IPS DF 4.7 (cell line): ENCODE results near the gene OR13C3.
"Not testable (repeated sequence)": the region's sequence is repeated elsewhere in the genome, so short reads cannot be mapped to it uniquely, and the experiment has no call there.

Experiments used
- DNase-seq: peaks from one replicate; pipeline ENCODE4 v3.0.0-alpha.2; 2013; ENCODE audit warnings: low spot score; ENCODE audit errors: extremely low read depth

Gene OR13C3

DNA sequence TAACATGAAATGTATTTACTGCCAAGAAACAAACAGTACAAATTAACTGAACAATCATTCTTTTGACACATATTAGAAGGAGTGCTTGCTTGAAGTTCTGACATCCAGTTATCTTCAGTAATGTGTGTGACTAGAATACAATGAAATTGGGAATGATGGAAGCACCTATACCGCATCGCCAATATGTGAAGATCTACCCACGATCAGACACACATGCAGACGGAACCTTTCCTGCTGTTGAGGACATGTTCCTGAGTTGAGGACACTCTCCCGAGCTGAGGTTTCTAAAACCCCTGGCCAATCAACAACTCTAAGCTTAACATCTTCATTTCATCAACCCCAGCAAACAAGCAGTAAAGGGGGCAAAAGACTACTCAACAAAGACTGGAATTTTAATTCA, at the start of gene OR13C3:
Gene OR13C3, minus strand, starts transcription at position 101 of the 400 bp plus-strand sequence. CDS start 133 bp downstream, outside the sequence.
- DNase-seq = no peak

DNA sequence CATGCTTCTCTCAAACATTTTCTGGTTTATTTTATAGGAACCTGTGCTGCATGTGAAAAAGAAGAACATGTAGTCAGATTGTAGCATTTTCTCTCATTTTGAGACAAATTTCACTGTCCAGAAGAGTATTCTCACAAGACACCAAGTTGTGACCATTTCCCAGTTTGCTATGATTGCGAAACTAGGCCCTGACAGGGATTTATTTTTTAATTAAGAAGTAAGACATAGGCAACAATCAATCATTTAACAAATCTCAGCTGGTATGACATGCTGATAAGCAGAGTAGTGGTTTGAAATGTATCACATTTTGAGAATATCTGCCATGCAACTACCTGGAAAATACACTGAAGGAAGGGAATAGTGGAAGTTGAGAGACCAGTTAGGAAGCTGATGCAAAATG, 43.9 kb upstream of the OR13C3 start:
- DNase-seq = no peak

DNA sequence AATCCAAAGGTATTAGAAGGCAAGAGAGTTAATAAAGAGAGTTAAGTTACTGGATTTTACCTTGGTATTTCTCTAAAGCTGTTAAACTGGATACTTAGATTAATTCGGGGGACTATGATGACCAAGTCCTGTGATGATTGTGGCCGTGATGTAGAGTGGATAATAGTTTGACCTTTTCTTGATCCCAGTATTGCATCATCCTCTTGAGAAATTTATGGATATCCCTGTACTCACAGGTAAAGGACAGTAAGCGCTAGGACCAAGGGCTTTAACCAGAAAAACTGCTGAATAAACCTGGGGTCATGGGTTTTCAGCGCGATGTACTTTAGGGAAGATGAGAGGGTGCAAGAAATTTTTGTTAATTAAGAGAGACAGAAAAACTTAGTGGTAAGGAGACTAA, 40.6 kb upstream of the OR13C3 start:
- DNase-seq = no peak

DNA sequence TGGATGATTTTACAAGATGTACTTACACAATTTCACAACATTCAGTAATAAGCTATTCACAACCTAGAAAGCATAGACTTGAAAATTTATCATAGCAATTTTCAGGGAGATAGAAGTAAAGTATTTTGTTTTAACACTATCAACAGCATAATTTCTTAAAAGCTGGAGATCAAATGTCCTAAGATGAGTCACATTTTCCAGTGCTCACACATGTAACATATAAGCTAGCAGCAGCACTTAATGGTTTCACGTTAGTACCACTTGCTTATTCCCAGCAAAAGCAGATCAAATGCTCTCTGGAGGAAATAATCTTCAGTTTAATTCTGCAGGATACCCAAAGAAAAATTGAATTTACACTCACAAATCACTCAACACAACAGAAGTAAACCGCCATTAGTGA, 38.8 kb upstream of the OR13C3 start:
- no peak for DNase-seq

DNA sequence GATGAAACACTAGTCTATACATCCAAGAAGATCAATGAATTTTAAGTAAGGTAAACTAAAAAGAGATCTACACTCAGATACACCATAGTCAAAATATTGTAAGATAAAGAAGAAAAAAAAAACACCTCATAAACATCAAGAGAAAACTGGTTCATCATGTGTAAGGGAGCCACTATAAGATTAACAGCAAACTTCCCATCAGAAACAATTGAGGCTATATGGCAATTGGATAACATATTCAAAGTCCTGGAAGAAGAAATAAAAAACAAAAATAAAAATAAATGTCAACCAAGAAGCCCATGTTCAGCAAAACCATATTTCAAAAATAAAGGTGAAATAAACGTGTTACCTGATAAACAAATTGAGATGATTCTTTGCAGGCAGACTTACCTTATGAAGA, 36.0 kb upstream of the OR13C3 start:
- DNase-seq = no peak

DNA sequence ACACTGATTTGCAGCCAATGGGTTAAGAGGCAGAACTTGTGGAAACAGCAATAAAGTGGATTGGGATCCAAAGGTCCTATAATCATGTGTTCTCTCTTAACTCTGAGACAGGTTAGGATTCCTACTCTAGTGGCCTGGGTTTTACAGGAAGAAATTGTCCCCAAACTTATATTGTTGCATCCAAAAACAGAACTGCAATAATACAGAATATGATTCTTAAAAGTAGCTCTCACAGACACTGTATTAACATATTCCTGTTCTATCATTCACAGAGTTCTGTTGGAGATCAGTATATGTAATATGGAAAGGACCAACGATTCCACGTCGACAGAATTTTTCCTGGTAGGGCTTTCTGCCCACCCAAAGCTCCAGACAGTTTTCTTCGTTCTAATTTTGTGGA, 32.2 kb upstream of the OR13C3 start, which contains the start of gene OR13C8:
Gene OR13C8, plus strand, starts transcription at position 301 of the 400 bp plus-strand sequence. Its CDS starts 0 bp downstream, at position 301.
- no peak for DNase-seq

DNA sequence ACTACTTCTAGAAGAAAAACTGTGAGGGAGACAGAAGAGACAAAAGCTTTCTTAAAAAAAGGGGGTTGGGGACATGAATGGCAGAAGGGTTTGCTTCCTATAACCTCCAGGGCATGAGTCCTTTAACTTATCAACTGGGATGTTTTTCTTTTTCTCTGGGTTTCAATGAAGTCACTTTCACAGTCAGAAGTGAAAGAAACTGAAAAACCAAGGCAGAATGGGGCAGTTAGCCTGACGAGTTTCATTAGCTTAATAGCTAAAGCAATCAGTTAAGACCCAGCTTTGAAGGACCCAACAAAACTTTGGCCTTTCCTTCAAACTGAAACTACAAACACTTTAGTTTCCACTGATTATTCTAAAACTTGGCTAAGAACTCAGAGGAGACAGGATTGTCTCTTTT, 27.7 kb upstream of the OR13C3 start:
- DNase-seq = no peak

DNA sequence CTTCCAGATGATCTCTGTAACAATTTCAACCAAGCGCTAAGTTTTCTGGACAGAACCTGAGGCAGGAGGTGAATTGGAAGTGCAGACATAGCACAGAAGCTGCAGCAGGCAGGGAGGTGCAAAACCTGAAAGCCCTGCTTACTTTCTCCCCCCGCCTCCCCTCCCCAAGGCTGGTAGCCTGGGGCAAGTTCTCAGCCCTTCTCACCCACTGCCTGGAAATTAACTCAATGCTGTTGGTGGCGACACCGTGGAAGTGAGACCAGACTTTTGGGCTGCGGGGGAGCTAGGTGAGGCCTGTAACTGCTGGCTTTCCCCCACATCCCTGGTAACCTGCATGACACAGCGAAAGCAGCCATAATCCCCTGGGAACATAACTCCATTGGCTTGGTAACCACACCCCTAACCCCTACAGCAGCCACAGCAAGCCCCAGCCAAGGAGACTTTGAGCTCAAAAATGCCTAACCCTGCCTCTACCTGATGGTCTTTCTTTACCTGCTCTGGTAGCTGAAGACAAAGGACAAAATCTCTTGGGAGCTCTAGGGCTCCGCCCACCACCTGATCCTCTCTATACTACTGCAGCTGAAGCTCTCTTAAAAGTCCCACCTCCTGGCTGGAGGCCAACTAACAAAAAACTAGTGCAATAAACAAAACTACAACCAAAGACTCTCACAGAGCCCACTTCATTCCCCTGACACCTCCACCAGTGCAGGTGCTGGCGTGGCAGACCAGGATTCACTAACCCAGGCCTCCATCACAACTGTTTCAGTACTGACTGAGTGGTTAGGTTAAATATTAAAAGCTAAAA, 20.4 kb upstream of the OR13C3 start:
- no peak for DNase-seq

DNA sequence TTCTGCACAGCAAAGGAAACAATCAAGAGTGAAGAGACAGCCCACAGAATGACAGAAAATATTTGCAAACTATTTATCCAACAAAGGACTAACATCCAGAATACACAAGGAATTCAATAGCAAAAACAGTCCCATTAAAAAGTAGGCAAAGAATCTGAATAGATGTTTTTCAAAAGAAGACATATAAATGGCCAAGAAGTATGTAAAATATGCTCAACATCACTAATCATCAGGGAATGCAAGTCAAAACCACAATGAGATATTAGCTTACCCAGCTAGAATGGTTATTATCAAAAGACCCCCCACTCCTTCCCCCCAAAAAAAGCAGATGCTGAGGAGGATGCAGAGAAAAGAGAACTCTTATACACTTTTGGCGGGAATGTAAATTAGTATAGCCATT, 18.9 kb upstream of the OR13C3 start:
- DNase-seq = no peak

DNA sequence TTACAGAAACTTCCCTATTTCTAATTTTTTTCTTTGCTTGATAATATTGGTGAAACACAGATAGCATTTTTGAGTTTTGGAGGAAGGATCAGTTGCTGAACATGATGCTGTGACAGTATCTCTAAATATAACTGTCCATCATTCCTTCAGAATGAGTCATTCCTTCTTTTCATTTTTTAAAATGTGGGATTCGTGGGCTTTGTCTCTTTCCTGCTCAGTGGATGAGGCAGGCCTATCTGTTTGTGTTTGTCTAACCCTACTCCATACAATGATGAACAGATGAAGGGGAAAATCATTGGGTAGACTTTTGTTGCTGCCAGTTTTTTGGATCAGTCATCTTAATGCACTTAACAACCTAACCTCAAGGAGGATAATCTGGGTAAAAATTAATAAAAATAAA, 16.6 kb upstream of the OR13C3 start:
- DNase-seq = no peak

DNA sequence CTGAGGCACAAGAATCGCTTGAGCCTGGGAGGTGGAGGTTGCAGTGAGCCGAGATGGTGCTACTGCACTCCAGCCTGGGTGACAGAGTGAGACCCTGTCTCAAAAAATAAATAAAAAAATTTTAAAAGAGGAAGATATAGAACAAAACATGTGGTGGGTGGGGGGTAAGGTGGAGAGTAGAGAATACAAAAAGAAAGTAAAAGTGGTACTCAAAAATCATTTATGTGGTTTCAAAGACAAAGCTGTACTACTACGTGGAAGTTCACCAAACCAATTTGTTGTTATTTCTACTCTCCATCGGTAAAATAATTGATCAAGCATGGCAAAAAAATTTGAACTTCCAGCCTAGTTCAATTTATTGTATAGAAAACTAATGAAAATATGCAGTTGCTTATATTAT, 8.0 kb upstream of the OR13C3 start:
- no peak for DNase-seq

DNA sequence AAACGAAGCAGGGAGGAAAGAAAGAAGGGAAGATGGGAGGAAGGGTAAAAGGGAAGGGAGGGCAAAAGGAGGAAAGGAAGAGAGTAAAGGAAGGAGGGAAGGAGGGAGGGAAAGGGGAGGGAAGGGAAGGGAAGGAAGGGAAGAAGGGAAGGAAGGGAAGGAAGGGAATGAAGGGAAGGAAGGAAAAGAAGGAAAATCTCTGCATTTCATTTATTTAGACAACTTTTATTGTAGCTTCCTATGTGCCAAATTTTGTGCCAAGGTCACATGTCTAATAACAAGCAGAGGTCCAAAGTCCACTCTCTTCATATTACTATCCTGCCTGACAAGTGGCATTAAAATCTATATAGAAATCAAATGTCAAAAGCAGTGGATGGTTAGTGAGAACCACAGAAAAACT, 2.6 kb upstream of the OR13C3 start:
- DNase-seq = no peak

DNA sequence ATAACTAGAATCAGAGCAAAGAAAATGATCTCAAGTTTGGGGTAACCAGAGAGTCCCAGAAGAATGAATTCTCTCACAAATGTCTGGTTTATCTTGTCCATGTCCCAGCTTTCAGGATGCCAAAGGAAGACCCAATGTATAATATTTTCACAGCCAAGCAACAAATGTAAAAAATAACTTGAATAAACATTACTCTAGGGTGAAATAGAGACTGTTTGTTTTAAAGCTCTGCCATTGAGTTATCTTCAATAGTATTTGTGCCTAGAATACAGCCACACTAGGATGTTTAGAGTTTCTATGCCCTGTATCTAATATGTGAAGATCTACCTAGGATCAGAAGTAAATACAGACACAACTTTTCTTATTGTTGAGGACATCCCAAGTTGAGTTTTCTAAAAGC, 9.5 kb downstream of the OR13C3 start, which contains the start of gene OR13C4:
Gene OR13C4, minus strand, starts transcription at position 101 of the 400 bp plus-strand sequence. Its CDS starts 0 bp downstream, at position 101.
- no peak for DNase-seq

DNA sequence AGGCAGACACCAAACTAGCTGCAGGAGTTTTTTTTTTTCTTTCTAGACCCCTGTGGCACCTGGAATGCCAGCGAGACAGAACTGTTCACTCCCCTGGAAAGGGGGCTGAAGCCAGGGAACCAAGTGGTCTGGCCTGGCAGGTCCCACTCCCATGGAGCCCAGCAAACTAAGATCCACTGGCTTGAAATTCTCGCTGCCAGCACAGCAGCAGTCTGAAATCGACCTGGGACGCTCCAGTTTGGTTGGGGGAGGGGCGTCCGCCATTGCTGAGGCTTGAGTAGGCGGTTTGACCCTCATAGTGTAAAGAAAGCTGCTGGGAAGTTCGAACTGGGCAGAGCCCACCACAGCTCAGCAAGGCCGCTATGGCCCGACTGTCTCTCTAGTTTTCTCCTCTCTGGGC, 16.4 kb downstream of the OR13C3 start:
- not testable (repeated sequence) for DNase-seq

DNA sequence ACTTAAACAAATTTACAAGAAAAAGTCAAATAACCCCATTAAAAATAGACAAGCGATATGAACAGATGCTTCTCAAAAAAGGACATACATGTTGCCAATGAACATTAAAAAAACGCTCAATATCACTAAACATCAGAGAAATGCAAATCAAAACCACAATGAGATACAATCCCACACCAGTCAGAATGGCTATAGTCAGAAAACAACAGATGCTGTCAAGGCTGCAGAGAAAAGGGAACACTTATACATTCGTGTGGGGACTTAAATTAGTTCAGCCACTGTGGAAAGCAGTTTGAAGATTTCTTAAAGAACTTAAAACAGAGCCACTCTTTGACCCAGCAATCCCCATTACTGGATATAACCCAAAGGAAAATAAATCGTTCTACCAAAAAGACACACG, 21.8 kb downstream of the OR13C3 start:
- DNase-seq = no peak

DNA sequence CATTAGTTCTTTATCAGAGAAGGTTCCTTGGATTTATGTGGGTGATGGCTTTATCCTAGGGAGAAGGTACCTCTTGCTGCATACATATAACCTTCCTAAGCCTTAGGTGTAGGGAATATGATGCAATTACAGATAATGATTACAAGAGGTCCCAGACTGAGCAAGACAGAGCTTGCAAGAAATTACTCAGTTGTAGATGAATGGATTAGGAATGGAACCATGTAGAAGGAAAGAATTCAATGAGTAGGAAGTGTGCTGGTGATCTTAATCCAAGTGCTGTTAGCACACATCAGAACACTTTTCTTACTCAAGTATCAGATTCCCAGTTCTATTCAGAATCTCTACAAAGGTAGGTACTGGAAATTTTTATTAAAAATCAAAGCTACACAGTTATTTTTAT, 30.1 kb downstream of the OR13C3 start:
- DNase-seq = no peak

DNA sequence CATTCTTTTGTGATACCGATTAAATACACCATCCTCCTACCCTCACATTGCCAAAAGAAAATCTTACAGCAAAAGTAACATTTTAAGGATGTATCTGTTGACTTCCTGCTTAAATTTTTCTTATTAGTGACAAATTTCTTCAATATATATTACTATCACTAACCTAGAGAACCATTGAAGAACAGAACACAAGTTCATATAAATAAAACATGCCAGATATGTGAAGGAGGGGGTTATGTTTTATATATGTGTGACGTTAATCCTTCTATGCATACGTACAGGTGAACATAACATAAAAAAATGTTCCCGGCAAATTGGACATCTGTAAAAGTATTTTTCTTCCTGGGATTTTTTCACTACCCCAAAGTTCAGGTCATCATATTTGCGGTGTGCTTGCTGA, 32.7 kb downstream of the OR13C3 start, which contains the start of gene OR13F1:
Gene OR13F1, plus strand, starts transcription at position 301 of the 400 bp plus-strand sequence. Its CDS starts 0 bp downstream, at position 301.
- no peak for DNase-seq

DNA sequence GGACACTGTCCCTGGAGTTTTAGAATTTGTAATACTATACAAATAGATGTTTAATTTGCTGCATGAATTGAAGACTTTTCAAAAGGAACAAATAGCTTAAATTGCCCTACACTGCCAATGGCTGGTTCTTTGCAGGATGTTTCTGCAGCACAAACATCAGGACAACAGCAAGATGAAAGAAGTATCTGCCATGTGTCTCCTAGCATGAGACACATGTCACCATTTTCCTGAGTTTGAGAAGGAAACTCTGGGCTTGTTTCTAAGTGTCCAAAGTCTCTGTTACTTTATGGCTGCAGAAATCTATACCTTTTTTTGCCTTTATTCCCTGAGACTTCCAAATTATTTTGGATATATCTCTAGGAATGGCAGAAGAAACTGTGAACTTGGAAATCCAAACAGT, 33.2 kb downstream of the OR13C3 start:
- DNase-seq = no peak

DNA sequence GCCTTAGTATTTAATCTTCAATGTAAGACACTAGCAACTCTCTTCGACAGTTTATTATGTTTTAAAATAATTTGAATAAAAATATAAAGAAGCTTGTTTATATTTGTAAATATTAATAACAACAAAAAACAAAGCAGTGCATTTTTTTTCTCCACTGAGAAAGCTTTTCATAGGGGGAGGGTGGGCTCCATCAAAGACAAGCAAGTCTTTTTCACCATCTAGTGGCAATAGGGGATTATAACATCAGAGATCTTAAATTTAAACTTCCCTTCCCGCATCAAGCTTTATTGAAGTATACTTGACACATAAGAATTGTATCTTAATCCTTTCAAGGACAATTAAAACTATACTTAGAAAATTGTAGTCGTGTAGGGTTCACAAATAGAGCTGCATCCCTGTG, 41.8 kb downstream of the OR13C3 start:
- DNase-seq = no peak
